Measurements from ENCODE around the gene INTS6. TPM values are rescaled to one million over a fixed set of nuclear protein-coding genes. Genes with fewer than 3 reads are reported as not detected.

INTS6 gene
- total RNA-seq, 1 donor from 2014 or later: 48.8 TPM

GRCh38 chr13:51481656-51482055 lies 28.8 kb upstream of the INTS6 start:
- peaks cover 8% of the 10 kb centered on the region for H3K9me3 Mint-ChIP-seq (ENCODE audit: low read depth)
- no peak overlapping the region for H3K27ac Mint-ChIP-seq
- no peak for TF ChIP-seq CTCF (IDR thresholded peaks at IDR 0.05; ENCODE audit: unreplicated experiment)
- H3K36me3 Mint-ChIP-seq (ENCODE audit: insufficient read depth): no peaks in the 10 kb centered on the region
- no peaks in the 10 kb centered on the region for H3K27me3 Mint-ChIP-seq
- no peak for DNase-seq (ENCODE audit: low spot score, unreplicated experiment)
- no peak overlapping the region for H3K4me3 Mint-ChIP-seq (ENCODE audit: low read depth)
- peaks cover 8% of the 10 kb centered on the region for H3K4me1 Mint-ChIP-seq (ENCODE audit: low read depth)

DNA sequence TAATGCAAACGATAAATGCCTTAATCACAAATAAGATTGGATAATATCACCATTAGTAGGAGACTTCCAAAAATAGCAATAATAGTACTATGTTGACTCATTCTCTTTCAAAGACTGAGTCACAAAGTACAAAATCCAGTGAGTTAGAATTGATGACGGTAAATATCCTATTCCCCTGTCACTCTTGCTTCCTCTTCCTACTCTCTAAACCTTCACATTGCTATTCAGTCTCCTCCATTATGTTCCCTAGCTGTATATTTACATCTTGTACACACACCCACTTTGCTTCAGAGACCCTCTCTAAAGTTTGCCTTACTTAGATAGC lies 26.3 kb upstream of the INTS6 start:
- no peaks in the 10 kb centered on the region for H3K27me3 Mint-ChIP-seq
- peaks cover 7% of the 10 kb centered on the region for H3K9me3 Mint-ChIP-seq (ENCODE audit: low read depth)
- H3K27ac Mint-ChIP-seq: no peak overlapping the region
- DNase-seq (ENCODE audit: low spot score, unreplicated experiment): no peak
- H3K4me3 Mint-ChIP-seq (ENCODE audit: low read depth): no peak overlapping the region
- H3K36me3 Mint-ChIP-seq (ENCODE audit: insufficient read depth): no peaks in the 10 kb centered on the region
- H3K4me1 Mint-ChIP-seq (ENCODE audit: low read depth): peaks cover 8% of the 10 kb centered on the region
- no peak for TF ChIP-seq CTCF (IDR thresholded peaks at IDR 0.05; ENCODE audit: unreplicated experiment)

DNA sequence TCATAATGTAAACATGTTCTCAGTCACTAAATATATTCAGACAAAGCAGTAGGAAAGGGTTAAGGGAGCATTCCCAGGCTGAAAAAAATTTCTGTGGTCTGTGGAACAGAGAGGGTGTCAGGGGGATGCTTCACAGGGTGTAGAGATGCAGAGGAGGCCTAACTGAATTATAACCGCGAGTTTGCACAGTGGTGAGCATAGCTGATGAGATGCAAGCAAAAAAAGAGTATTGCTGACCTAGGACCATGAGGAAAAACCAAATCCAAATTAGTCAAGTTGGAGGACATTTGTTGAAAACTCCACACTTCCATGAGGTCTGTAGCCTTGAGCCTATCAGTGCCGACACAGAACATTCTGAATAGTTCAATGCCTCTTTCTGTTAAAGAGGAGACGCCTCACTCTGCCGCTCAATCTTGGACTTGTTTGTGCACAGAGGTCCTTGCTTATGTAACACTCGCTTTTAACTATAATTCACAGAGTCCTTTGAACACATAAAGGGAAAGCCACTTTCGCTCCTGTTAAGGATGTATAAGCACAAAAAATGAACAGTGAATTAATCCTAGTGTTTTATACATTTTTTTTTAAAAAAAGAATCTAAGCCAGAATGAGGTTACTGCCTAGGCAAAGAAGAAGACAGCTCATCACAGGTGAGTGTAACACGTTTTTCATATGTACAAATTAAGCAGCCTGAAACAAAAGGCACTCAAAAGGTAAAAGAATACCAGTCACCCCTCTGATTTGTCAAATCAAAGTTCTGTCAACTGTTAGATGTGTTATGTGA lies 25.8 kb upstream of the INTS6 start:
- no peak for TF ChIP-seq CTCF (IDR thresholded peaks at IDR 0.05; ENCODE audit: unreplicated experiment)
- peaks cover 8% of the 10 kb centered on the region for H3K4me1 Mint-ChIP-seq (ENCODE audit: low read depth)
- no peaks in the 10 kb centered on the region for H3K36me3 Mint-ChIP-seq (ENCODE audit: insufficient read depth)
- H3K27me3 Mint-ChIP-seq: no peaks in the 10 kb centered on the region
- peaks cover 1% of the 10 kb centered on the region for H3K9me3 Mint-ChIP-seq (ENCODE audit: low read depth)
- no peak overlapping the region for H3K27ac Mint-ChIP-seq
- no peak for DNase-seq (ENCODE audit: low spot score, unreplicated experiment)
- H3K4me3 Mint-ChIP-seq (ENCODE audit: low read depth): no peak overlapping the region

DNA sequence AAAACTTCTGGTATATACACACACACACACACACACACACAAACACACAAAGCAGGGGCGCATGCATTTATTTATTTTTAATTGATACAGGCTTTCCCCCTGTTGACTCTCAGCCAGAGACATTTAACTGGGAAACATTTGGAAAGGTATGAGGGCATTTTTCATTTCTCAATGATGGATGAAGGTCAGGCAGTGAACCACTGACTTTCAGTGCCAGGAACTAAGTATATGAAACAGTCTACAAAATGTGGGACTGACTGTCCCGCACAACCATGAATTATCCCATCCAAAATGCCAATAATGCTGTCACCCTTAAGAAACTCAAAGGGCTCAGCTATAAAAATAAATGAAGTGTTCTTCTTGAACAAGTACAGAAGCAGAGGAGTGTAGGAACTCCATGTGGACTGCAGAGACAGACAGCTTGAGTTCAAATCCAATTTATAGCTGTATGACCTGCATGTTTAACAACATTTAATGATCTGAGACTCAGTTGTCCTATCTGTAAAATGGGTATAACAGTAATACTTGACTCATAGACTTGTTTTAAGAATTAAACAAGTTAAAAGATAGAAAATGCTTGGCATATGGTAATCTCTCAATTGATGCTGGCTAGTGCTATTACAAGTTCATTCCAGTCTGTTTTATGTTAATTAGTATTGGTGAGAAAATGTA lies 25.0 kb upstream of the INTS6 start:
- H3K4me3 Mint-ChIP-seq (ENCODE audit: low read depth): no peak overlapping the region
- no peak for TF ChIP-seq CTCF (IDR thresholded peaks at IDR 0.05; ENCODE audit: unreplicated experiment)
- no peak overlapping the region for H3K27ac Mint-ChIP-seq
- H3K27me3 Mint-ChIP-seq: no peaks in the 10 kb centered on the region
- peaks cover 8% of the 10 kb centered on the region for H3K4me1 Mint-ChIP-seq (ENCODE audit: low read depth)
- no peaks in the 10 kb centered on the region for H3K9me3 Mint-ChIP-seq (ENCODE audit: low read depth)
- no peak for DNase-seq (ENCODE audit: low spot score, unreplicated experiment)
- H3K36me3 Mint-ChIP-seq (ENCODE audit: insufficient read depth): no peaks in the 10 kb centered on the region

DNA sequence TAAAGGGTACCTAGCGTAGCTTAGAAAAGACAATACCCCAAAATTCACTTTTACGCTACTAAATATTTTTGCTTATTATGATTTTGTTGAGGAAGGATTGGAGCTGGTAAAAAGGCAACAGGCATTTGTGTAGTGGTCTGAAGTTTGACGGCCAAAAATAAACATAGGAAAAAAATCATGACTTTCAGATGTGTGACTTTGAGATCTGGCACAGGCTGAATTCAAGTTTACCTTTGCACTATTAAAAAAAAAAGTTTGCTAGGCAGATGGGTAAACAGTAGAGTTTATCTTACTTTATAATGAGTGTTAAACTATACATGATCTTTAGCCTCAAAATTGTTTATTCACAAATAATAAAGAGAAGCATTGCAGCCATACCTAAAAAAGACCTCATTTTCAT lies 24.3 kb upstream of the INTS6 start:
- no peak for DNase-seq (ENCODE audit: low spot score, unreplicated experiment)
- Mint-ChIP-seq H3K9me3 (ENCODE audit: low read depth) (no peaks in the 10 kb centered on the region), H3K36me3 (ENCODE audit: insufficient read depth) (no peaks in the 10 kb centered on the region), H3K27me3 (no peaks in the 10 kb centered on the region), H3K4me1 (ENCODE audit: low read depth) (peaks cover 8% of the 10 kb centered on the region), H3K4me3 (ENCODE audit: low read depth) (no peak overlapping the region), H3K27ac (no peak overlapping the region)
- no peak for TF ChIP-seq CTCF (IDR thresholded peaks at IDR 0.05; ENCODE audit: unreplicated experiment)
